GM19463 (cell line): Measurements from ENCODE around the gene PCOLCE2.
"Not testable (repeated sequence)": the region's sequence is repeated elsewhere in the genome, so short reads cannot be mapped to it uniquely, and the experiment has no call there.

Experiments used
- ATAC-seq: cut with Tn5 transposase; IDR thresholded peaks from one replicate; pipeline ENCODE4 v1.9.1; 2021; ENCODE audit warnings: mild to moderate bottlenecking, moderate library complexity; ENCODE audit not compliant: unreplicated experiment

PCOLCE2 gene

DNA sequence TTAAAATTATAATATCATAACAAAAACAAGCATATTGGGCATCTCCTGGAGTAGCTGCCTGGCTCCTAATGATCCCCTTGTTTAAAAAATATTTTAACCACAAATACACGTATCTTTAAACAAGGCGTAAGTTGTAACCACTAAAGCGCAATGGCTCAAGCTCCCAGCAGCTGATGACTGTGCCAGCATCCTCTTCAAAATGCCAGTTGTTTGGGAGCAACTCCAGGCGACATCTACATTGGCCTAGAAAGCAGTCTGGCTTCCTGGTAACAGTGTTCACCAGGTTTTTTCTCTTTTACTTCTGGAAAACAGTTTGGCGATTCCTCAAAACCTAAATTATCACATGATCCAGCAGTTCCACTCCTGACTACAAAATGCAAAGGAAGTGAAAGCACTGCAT is 13.8 kb downstream of the PCOLCE2 start:
- ATAC-seq = no peak

DNA sequence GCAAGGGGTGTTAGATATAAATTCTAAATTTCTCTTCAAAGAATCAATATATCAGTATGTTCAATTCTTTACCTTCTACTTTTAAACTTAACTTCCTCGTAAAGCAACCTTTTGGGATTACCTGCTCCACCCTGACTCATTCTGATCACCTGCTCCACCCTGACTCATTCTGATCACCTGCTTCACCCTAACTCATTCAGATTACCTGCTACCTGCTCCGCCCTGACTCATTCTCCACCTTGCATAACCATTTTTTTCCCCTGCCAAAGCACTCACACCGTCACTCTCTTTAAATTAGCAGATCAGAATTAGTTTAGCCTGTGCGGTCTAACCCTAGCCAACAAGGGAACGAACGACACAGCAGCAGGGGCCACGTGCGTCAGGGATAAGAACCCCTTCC is 20.5 kb downstream of the PCOLCE2 start:
- ATAC-seq = not testable (repeated sequence)

DNA sequence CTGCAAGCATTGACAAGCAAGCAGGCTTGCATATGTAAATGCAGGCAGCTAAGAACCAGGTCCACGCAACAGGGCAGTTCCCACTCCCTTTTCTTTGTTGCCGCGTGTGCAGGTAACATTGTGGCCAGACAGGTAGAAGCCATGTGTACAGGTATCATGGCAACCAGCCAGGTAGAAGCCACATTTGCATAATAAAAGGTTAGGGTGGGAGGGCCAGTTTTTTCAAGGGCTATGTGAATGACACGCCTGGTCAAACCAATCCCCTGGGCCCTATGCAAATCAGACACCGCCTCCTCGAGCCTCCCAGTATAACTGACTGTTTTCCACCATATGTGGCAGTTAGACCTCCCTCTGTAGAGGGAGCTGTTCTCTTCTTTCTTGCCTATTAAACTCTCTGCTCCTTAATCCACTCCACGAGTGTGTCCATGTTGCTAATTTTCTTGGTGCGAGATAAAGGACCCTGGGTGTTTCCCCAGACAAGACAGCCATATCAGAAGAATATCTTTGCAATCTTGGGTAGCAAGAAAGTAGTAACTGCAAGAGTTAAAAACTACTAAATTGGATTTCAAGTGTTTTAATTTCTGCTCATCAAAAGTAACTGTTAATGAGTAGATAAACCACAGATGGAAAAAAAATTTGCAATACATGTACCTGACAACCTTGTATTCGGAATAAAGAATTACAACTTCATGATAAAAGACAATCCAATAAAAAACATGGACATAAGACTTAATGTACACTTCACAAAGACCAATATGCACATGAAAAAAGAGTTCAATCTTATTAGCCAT is 21.8 kb downstream of the PCOLCE2 start:
- no peak for ATAC-seq

DNA sequence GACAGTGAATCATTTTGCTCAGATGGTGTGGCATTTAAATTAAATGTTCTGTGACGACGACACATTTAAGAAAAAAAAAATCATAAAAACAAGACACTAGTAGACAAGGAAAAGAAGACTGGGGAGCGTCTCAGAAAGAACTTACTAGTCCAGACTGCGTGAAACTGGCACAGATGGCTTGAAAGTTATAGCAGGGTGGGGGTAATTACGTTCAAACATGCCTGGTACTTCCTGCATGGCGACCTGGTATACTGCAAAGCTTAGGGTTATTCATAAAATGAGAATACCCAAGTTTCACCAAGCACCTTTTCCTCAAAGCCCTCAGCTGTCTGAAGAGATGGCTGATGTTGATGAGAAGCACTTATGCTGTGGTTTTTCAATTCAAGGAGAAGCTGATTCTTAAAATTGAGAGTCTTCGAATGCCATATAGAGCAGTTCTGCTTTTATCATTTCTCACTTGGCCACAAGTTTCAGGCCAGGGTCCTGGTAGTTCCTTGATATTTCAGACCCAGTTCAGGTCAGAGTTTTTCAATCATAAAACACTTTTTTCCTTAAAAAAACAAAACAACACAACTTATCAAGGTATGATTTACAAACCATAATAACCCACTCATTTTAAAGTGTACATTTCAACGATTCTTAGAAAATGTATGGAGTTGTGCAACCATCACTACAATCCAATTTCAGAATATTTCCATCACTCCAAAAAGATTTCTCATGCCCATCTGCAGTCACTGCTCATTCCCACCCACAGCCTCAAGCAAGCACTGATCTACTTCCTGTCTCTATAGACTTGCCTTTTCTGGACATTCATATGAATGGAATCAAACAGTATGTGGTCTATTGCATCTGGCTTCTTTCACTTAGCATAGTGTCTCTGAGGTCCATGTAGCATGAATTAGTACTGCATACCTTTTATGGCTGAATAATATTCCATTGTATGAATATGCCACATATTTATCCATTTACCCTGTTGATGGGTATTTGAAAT is 24.7 kb downstream of the PCOLCE2 start:
- no peak for ATAC-seq

DNA sequence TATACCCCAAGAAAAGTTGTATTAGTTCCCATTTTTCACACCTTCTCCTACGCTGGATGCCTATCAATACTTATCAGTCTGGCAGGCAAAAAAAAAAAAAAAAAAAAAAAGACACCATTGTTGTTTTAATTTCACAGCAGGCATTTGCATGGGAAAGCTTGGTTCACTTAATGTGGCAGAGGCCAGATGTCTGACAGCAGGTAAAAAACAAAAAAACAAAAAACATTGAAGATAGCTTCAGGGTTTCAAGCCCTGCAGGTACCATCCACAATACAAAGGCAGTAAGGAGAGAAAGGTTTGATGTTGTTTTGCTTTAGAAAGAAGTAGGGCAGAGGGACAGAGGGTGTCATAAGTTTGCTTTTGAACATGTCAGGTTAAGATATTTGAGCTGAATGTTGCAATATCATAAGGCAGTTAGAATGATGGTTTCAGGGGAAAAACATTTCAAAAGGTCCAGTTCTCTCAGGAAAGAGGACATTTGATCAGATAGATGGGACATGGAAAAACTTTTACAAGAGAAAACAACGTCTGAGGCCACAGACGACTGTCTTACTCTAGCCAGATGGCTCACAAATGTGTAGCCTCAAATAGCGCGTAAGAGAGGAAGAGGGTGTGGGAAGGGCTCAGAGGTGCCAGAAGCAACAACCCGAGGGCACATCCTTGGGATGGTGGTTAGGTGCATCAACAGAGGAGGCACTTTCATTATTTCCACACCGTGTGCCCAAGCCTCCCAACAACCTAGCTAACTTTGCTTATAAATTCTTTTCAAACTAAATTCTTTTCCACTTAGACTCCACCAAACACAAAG is 25.7 kb downstream of the PCOLCE2 start:
- ATAC-seq = no peak

DNA sequence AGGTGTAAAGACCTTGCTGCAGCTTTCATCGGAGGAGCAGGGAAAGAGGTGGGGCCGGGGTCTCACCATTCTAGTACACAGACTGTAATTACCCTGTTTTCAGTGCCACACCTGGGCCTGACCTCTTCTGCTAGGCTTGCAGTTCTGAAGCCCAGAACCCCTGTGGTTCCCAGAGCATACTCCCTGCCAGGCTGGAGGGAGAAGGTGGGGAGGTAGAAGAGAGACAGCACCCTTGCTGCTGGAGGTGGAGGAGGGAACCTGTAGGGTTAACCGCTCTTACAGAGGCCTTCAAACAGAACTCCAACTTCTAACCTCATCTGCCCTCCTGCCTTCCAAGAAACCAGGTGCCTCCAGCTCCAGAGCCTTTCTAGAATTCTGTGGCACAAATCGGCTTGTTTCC is 27.0 kb downstream of the PCOLCE2 start:
- ATAC-seq = no peak

DNA sequence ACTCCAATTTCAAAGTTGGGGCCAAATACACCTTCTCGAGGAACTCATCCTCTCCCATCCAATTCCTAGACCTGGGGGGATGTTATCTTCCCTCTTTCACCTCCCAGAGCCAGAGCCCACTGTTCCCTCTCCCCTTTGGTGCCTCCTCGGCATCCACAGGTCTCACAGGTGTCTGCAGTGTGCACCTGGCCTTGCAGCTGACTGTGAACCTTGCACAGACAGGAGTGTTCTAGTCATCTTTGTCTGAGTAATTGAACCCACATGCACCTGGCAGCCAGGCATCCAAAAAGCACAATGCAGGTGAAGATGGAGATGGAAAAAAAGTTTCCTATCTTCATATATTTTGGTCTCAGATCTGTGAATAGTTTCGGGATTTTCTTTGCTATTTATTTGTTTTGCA is 30.8 kb downstream of the PCOLCE2 start:
- ATAC-seq = no peak

DNA sequence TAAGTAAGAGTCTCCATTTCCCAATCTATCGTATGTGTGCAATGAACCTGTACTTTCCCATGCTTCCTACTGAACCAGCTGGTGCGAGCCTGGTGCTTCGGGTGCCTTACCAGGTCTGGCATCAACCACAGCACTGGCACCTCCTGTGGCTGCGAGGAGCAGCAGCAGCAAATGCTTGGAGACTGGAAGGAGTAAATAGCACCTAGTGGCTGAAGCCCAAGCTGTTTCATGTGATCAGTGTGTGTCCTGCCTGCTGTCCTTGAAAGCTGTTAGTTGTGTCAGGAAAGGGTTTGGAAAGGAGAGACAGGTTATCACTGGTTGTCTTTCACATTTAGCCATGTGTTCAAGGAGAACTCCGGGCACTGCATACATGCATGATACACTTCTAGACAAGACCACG is 31.8 kb downstream of the PCOLCE2 start:
- ATAC-seq = no peak

DNA sequence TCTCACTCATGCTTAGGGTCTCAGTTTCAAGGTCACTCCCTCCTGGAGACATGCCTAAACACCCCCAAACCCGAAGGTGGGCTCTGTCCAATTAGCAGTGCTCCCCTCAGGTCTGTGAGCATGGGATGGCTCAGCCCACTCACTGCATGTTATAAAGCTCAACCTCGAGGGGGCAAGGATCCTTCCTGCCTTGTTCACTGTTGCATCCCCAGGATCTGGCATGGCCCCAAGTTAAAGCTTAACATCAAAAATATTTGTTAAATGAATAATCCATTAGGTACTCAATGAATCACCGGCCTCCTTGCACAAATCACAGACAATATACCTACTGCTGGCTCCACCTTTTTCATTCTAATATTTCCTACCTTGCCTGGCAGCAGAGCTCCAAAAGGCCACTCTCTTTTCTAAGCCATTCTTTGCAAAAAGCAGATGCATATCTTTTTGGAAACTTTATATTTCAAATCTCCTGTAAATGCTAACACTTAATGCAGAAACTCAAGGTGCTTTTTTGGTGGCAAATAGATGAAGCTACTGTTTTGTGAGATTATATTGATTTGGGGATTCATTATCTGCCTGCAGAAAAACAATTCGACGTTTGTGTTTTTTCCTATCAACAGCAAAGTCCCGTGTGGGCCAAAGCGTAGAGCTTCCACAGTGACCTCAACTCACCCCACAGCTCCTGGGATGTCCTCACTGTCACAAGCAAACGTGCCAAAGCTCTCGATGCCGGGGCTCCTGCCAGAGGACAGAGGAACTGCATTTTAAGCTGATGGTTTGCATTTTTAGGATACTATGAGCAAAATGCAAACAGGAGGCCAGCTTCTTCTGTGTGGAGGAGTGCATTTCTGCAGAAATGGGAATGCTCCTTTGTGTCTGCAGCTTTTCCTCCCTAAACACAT is 35.4 kb downstream of the PCOLCE2 start:
- ATAC-seq = no peak

DNA sequence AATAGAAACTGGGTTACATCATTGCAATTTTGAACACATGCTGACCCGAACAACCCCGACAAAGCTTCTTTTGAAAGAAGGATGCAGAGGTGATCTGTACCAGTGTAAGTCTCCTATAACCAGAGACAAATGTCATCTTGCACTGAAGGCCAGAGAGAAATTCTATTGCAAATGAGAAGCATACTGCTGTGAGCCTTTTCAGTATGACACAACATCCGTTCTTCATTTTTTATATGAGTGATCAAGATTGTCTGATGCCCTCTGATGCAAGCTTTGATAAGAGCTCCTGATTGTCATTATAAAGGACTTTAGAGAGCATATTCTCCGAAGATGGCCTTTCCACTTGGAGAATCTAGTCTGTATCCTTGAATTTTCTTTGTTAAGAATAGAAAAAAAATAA is 36.9 kb downstream of the PCOLCE2 start:
- no peak for ATAC-seq

DNA sequence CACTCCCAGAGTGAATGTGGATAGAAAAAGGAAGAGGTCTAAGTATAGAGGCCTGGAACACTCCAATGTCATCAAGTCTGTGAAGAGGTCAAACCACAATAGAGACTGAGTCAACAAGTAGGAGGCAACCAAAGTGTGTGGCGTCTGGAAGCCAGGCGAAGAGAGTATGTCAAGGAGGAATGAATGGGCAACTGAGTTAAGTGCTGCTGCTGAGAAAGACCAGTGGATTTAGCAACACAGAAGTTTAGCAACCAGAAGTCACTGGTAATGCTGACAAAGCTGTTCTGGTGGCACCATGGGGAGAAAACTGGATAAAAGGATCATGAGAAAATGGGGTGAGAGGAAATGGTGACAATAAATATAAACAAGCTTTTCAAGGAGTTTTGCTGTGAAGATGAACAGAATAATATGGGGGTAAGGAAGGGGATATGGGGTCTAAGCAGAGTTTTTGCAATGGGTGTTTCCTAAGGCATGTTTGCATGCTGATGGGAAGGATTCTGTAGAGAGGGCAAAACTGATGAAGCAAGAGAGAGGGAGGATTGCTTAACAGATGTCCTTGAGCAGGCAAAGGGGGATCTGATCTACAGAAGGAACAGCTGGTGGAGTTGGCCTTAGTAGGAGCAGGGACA is 38.4 kb downstream of the PCOLCE2 start:
- no peak for ATAC-seq

DNA sequence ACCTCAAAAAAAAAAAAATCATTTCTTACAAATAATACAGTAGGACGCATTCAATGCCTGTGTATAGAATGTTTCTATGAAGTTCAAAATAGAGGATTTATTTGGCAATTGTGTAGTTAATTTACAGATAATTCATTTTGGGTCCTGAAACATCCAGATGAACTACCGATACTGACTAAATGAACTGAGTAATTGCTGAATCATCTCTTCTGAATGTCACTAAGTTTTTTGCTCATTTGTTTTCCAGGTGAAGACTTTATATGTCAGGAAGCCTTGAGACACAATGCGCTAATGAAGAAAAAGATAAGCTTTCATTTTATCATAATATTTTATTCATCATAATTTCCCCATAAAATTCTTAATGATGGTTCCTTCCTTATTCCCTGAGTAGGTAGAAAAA is 39.7 kb downstream of the PCOLCE2 start:
- ATAC-seq = no peak

DNA sequence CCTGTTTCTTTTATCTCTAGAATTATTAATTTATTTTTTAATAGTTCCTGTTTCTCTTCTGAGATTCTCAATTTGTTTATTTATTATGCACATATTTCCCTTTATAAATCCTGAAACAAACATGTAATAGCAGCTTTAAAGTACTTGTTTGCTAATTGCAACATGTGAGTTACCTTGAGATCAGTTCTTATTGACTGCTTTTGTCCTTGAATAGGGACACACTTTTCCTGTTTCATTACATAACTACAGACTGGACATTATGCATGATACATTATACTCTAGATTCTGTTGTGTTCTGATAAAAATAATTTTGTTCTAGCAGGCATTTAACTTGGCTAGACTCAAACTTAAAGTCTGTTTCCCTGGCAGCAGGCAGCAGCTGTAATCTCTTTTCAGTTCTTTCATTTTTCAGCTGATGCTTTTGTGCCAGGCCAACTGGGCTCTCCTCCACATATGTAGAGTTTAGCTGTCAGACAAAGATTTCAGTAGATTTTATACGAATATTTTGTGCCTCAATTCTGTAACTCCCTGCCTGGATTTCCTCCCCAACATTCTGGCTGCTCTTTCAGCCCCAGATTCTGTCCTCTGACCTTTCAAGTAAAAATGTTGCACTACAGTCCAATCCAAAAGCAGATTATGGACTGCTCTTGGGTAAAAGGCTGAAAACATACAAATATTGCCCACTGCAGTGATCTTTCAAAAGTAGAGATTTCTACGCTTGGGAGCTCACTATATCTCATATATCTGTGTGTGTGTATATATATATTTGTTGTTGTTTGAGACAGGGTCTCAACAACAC is 41.9 kb downstream of the PCOLCE2 start:
- no peak for ATAC-seq

DNA sequence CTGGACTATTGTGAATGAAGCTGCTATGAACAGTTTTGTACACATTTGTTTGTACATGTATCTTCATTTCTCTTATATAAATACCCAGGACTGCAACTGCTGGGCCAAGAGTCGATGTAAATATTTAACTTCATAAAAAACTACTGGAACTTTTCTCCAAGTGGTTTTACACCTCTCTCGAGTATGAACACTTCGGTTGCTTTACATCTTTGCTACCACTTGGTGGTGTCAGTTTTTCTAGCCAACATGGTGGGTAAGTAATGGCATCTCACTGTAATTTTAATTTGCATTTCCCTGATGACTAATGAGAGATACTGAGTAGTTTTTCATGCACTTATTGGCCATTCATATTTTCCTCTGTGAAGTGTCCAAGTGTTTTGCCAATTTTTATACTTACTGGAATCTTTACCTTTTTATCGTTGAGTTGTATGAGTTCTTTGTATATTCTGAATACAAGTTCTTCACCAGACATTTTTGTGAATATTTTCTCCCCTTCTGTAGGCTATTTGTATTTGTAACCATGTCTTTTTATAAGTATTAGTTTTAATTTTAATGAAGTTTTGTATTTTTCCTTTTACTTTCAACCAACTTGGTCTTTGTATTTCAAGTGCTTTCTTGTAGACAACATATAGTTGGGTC is 44.4 kb downstream of the PCOLCE2 start:
- ATAC-seq = no peak

DNA sequence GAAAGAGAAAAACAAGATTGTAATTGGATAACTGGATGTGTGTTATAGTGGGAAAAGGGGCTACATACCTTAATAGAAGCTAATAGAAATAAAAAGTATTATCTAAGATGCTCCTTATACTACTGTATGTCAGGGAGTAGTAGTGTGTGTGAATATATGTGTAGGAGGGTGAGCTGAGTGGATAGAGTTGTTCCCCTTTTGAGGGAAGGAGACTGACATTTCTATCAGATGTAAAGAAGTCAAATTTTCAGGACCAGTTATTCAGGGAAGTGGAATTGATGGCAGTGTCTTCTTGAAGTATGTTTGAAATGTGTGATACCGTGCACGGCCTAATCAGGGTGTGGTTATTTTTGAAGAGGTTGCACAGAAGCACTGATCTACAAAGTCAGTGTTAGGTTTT is 49.1 kb downstream of the PCOLCE2 start:
- no peak for ATAC-seq

DNA sequence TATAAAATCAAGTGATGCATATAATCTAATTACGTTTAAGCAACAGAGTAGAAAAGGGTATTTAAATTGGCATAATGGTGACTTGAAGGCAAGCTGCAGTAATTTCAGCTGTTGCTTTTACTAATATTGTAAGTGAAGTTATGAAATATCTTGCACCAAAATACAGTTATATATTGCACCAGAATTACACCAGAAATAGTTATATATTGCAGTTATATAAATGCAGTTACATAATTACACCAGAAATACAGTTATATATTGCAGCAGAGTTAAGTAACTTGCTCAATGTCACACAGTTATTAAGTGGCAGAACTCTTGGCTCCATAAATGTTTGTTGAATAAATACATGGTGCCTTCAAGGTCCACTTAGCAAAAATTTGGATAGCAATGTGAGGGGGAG is 51.4 kb downstream of the PCOLCE2 start:
- ATAC-seq = no peak

DNA sequence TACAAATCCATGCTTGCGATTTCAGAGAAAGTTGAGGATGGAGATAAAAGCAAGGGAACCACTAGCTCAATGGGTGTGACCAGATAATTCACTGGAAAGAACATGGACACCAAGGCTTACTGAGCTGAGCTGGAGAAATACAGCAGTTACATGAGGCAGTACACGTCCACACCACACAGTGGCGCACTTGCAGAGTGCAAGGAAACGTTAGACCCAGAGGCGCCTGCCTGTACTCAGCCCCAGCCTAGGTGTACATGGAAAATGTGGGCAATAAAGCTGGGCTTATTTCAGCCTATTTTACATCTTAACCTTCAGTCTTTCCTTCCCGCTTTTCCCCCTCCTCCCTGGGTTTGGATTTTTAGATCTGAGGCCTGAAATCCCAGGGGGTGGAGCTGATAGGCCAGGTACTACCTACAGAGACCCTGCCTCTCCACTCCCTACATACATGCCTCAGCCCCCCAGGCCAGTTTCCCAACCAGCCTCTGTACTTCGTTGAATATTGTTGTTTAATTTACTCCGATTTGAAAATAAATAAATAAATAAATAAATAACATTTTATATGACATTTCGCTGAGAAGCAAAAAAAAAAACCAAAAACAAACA is 60.1 kb downstream of the PCOLCE2 start:
- ATAC-seq = peak; percentile 100

DNA sequence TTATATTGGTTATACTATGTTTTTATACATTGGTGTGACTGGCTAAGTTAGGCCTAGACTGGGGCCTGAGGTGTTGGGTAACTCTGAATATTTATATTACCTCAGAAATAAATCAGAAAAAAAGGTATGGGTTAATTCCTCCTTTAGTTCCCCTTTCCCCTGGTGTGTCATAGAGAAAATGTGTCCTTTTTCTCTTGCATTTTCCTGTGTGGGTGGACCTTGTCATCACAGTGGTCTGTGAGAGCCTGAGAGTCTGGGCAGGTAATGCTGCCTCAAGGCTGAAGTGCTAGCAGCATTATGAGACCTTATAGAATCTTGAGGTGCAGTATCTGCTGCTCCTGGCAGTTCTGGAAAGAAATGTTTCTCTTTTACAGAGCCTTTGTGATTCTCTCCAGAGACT is 69.7 kb downstream of the PCOLCE2 start:
- ATAC-seq = no peak
